ENCODE measurements around the gene CD38. TPM values are rescaled to one million over a fixed set of nuclear protein-coding genes. Genes with fewer than 3 reads are reported as not detected.
A peak's percentile ranks its signal among the peaks of the same experiment; 100 is the strongest.
"Not testable (repeated sequence)": the region's sequence is repeated elsewhere in the genome, so short reads cannot be mapped to it uniquely, and the experiment has no call there.

The CD38 gene
- total RNA-seq, 2 donors from 2014 or later = 94.7 to 179 TPM

DNA sequence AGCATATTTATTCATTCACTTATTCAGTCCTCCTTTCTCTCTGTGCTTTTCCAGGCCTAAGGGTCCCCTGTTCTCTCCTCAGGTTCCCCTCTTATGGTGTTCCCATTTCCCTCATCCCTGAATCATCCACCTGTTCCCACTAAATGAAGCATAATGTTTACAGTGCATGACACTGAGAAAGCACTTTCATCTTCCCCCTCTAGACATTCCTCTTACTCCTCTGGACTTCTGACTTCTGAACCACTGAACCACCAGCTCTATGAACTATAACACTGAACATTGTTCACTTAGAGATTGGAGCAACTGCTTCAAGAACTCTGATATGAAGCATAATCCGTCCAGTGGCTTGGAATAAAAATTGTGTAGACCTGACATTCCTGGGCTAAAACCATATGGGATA lies 59.5 kb downstream of the CD38 start:
- no peak overlapping the region for H3K4me3 Mint-ChIP-seq
- peaks cover 17% of the 10 kb centered on the region for H3K36me3 Mint-ChIP-seq
- no peak overlapping the region for H3K27ac Mint-ChIP-seq
- peaks cover 12 to 17% of the 10 kb centered on the region in 2 donors for H3K4me1 Mint-ChIP-seq (ENCODE audit: low read depth in 2 of 2)
- DNase-seq (ENCODE audit: low spot score) (no peak), ATAC-seq (no peak)
- no peaks in the 10 kb centered on the region for H3K9me3 Mint-ChIP-seq
- H3K27me3 Mint-ChIP-seq = no peaks in the 10 kb centered on the region

DNA sequence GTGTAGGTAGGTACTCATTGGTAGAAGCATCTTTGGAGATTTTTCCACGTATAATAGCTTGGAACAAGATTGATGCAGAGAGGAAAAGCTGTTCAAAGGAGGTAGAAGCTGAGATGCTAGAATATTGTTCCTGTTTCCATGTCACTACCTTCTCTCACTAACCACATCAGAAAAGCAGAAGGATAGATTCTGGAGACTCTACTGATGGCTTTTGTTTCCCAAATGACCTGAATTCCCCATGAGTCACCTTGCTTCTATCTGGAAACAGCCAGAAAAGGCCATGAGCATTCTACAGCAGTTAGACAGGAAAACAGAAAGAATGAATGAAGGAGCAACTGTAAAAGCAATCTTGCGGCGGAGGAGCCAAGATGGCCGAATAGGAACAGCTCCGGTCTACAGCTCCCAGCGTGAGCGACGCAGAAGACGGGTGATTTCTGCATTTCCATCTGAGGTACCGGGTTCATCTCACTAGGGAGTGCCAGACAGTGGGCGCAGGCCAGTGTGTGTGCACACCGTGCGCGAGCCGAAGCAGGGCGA lies 63.1 kb downstream of the CD38 start:
- H3K27me3 Mint-ChIP-seq; H3K27ac Mint-ChIP-seq; DNase-seq (ENCODE audit: low spot score); H3K9me3 Mint-ChIP-seq; H3K4me1 Mint-ChIP-seq (ENCODE audit: low read depth in 2 of 2); H3K4me3 Mint-ChIP-seq; ATAC-seq: not testable (repeated sequence)
- H3K36me3 Mint-ChIP-seq = peaks cover 17% of the 10 kb centered on the region

- no peak for ATAC-seq
- Mint-ChIP-seq H3K36me3 (peaks cover 21% of the 10 kb centered on the region), H3K27ac (no peak overlapping the region), H3K9me3 (no peaks in the 10 kb centered on the region), H3K27me3 (no peaks in the 10 kb centered on the region), H3K4me1 (ENCODE audit: low read depth in 2 of 2) (peaks cover 0 to 9% of the 10 kb centered on the region in 2 donors), H3K4me3 (no peak overlapping the region)
- DNase-seq (ENCODE audit: low spot score) = no peak
Observed at GRCh38 chr4:15847746-15848145, 69.6 kb downstream of the CD38 start.

DNA sequence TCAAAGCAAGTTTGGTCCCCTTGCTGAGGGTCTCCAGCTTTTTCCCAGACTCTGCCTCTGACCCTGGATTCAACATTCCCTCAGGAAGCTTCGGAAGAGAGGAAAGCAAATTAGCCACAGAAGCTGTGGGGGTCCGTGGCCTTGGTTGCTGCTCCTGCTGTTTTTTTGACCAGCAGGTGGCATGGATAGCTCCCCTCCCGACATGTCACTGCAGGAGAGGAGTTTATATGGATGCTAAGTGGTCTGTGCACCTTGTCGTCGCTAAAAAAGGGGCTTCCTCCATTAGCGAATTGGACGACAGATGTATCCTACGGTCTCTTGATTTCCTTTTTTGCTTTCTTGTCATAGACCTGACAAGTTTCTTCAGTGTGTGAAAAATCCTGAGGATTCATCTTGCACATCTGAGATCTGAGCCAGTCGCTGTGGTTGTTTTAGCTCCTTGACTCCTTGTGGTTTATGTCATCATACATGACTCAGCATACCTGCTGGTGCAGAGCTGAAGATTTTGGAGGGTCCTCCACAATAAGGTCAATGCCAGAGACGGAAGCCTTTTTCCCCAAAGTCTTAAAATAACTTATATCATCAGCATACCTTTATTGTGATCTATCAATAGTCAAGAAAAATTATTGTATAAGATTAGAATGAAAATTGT lies 70.2 kb downstream of the CD38 start:
- H3K4me3 Mint-ChIP-seq = no peak overlapping the region
- H3K36me3 Mint-ChIP-seq = peaks cover 21% of the 10 kb centered on the region
- ATAC-seq = no peak
- H3K27me3 Mint-ChIP-seq = no peaks in the 10 kb centered on the region
- DNase-seq (ENCODE audit: low spot score) = no peak
- H3K27ac Mint-ChIP-seq = peak overlapping the region in 1 of 2 donors; percentile 47
- H3K9me3 Mint-ChIP-seq = no peaks in the 10 kb centered on the region
- H3K4me1 Mint-ChIP-seq (ENCODE audit: low read depth in 2 of 2) = peaks cover 0 to 9% of the 10 kb centered on the region in 2 donors

GRCh38 chr4:15851969-15852368 lies 73.8 kb downstream of the CD38 start:
- ATAC-seq (no peak), DNase-seq (ENCODE audit: low spot score) (no peak)
- Mint-ChIP-seq H3K27me3 (no peaks in the 10 kb centered on the region), H3K27ac (no peak overlapping the region), H3K36me3 (peaks cover 21% of the 10 kb centered on the region), H3K9me3 (no peaks in the 10 kb centered on the region), H3K4me1 (ENCODE audit: low read depth in 2 of 2) (peaks cover 0 to 9% of the 10 kb centered on the region in 2 donors), H3K4me3 (no peak overlapping the region)

DNA sequence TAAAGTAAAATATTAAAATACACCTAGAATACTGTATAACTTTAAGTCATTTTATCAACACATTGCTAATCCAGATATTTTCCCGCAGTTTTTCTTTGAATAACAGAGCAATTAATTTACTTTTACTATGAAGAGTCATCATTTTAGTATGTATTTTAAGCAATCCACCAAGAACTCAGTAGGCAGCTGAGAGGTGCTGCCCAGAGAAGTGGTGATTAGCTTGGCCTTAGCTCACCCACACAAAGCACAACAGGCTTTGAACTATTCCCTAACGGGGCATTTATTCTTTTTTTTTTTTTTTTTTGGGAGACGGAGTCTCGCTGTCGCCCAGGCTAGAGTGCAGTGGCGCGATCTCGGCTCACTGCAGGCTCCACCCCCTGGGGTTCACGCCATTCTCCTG lies 74.4 kb downstream of the CD38 start:
- Mint-ChIP-seq H3K27me3 (no peaks in the 10 kb centered on the region), H3K4me1 (ENCODE audit: low read depth in 2 of 2) (peaks cover 0 to 9% of the 10 kb centered on the region in 2 donors), H3K27ac (no peak overlapping the region), H3K4me3 (no peak overlapping the region), H3K9me3 (no peaks in the 10 kb centered on the region), H3K36me3 (peaks cover 21% of the 10 kb centered on the region)
- DNase-seq (ENCODE audit: low spot score) (no peak), ATAC-seq (no peak)

- H3K27ac Mint-ChIP-seq = no peak overlapping the region
- no peaks in the 10 kb centered on the region for H3K9me3 Mint-ChIP-seq
- DNase-seq (ENCODE audit: low spot score) = no peak
- H3K27me3 Mint-ChIP-seq = peaks cover 0 to 3% of the 10 kb centered on the region in 2 donors
- peaks cover 14% of the 10 kb centered on the region for H3K36me3 Mint-ChIP-seq
- no peak overlapping the region for H3K4me3 Mint-ChIP-seq
- peaks cover 0 to 3% of the 10 kb centered on the region in 2 donors for H3K4me1 Mint-ChIP-seq (ENCODE audit: low read depth in 2 of 2)
- ATAC-seq = no peak
Observed at GRCh38 chr4:15853345-15853744, 75.2 kb downstream of the CD38 start.

- Mint-ChIP-seq H3K4me3 (no peak overlapping the region), H3K9me3 (no peaks in the 10 kb centered on the region), H3K27ac (no peak overlapping the region), H3K27me3 (peaks cover 0 to 6% of the 10 kb centered on the region in 2 donors), H3K4me1 (ENCODE audit: low read depth in 2 of 2) (no peaks in the 10 kb centered on the region), H3K36me3 (peaks cover 6% of the 10 kb centered on the region)
- ATAC-seq (no peak), DNase-seq (ENCODE audit: low spot score) (no peak)
Observed at GRCh38 chr4:15855804-15856475, 77.8 kb downstream of the CD38 start.

DNA sequence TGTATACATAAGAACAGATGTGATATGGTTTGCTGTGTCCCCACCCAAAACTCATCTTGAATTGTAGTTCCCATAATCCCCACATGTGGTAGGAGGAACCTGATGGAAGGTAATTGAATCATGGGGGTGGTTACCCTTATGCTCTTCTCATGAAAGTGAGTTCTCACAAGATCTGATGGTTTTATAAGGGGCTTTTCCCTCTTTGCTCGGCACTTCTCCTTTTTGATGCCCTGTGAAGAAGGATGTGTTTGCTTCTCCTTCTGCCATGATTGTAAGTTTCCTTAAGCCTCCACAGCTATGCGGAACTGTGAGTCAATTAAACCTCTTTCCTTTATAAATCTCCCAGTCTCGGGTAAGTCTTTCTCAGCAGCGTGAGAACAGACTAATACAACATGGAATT lies 83.1 kb downstream of the CD38 start:
- not testable (repeated sequence) for ATAC-seq; H3K9me3 Mint-ChIP-seq; H3K4me3 Mint-ChIP-seq; H3K27me3 Mint-ChIP-seq; DNase-seq (ENCODE audit: low spot score); H3K4me1 Mint-ChIP-seq (ENCODE audit: low read depth in 2 of 2); H3K27ac Mint-ChIP-seq; H3K36me3 Mint-ChIP-seq

DNA sequence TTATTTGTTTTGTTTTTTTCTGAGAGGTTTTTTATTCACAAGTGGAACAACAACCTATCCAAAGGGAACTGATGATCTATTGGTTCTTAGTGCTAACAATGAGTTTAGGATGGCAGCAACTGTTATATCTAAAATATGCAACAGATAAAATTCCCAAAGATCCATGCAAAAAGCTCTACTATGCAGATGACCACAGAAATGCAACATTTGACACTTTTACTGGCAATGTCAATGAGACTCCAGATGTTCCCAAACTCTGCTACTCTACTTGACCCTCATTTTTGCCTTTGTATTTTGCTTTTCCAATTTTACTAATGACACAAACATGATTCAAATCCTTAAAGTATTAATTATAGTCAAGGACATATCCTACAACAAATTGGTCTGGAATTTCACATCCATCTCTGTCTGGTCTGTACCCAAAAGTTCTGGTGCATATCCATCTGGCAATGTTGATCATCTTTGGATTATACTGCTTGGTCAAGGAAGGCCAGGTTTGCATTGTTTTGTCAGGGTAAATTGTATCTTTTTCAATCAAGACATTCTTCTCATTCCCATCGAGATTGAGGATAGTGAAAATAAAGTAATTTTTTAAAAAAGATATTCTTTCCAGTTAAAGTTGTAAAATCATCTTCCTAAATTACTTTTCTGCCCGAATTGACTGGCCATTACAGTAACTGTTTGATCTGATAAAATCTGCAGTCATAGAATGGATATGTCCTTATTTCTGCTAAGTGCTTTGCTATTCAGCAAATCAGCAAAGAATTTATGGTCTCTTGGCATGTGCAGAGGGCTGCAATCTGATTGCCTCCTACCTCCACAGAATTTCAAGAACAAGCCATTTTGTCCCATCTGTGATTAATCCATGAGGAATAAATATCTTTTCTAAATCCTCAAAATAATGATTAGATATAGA lies 86.8 kb downstream of the CD38 start:
- ATAC-seq (no peak), DNase-seq (ENCODE audit: low spot score) (no peak)
- Mint-ChIP-seq H3K27me3 (peaks cover 0 to 2% of the 10 kb centered on the region in 2 donors), H3K4me1 (ENCODE audit: low read depth in 2 of 2) (no peaks in the 10 kb centered on the region), H3K9me3 (no peaks in the 10 kb centered on the region), H3K36me3 (no peaks in the 10 kb centered on the region), H3K4me3 (no peak overlapping the region), H3K27ac (no peak overlapping the region)

- Mint-ChIP-seq H3K27ac (no peak overlapping the region), H3K4me1 (ENCODE audit: low read depth in 2 of 2) (no peaks in the 10 kb centered on the region), H3K36me3 (no peaks in the 10 kb centered on the region), H3K27me3 (peaks cover 7 to 22% of the 10 kb centered on the region in 2 donors), H3K9me3 (no peaks in the 10 kb centered on the region), H3K4me3 (no peak overlapping the region)
- DNase-seq (ENCODE audit: low spot score) (no peak), ATAC-seq (peak in 1 of 2 donors; percentile 48)
Observed at GRCh38 chr4:15868111-15868510, 90.0 kb downstream of the CD38 start.

- ATAC-seq (no peak), DNase-seq (ENCODE audit: low spot score) (no peak)
- Mint-ChIP-seq H3K27me3 (peaks cover 7 to 22% of the 10 kb centered on the region in 2 donors), H3K4me1 (ENCODE audit: low read depth in 2 of 2) (no peaks in the 10 kb centered on the region), H3K36me3 (no peaks in the 10 kb centered on the region), H3K9me3 (no peaks in the 10 kb centered on the region), H3K27ac (no peak overlapping the region), H3K4me3 (no peak overlapping the region)
Observed at GRCh38 chr4:15868826-15869413, 90.8 kb downstream of the CD38 start.

GRCh38 chr4:15870079-15870478 lies 92.0 kb downstream of the CD38 start:
- DNase-seq (ENCODE audit: low spot score) (no peak), ATAC-seq (no peak)
- peaks cover 7 to 22% of the 10 kb centered on the region in 2 donors for H3K27me3 Mint-ChIP-seq

More at GRCh38 chr4:15870079-15870478, 92.0 kb downstream of the CD38 start:
- Mint-ChIP-seq H3K27ac (no peak overlapping the region), H3K9me3 (no peaks in the 10 kb centered on the region), H3K4me3 (no peak overlapping the region), H3K36me3 (no peaks in the 10 kb centered on the region), H3K4me1 (ENCODE audit: low read depth in 2 of 2) (no peaks in the 10 kb centered on the region)
